Anterior cingulate cortex (tissue), 58 donors: ENCODE measurements around the gene ESPL1.
"Not testable (repeated sequence)": the region's sequence is repeated elsewhere in the genome, so short reads cannot be mapped to it uniquely, and the experiment has no call there.

Source experiments
- DNase-seq, 58 donors: peaks; one replicate each; lab custom pipeline; 2025; lab: John Stamatoyannopoulos, UW

ESPL1 gene

GRCh38 chr12:53330671-53331070, 62.6 kb downstream of the ESPL1 start:
- DNase-seq, result no peak

GRCh38 chr12:53332339-53332738, 64.2 kb downstream of the ESPL1 start:
- DNase-seq, result not testable (repeated sequence)

GRCh38 chr12:53332744-53333143, 64.6 kb downstream of the ESPL1 start:
- no peak for DNase-seq

- DNase-seq, result no peak
Measured at GRCh38 chr12:53333289-53333688, 65.2 kb downstream of the ESPL1 start.

- DNase-seq, result no peak
Measured at GRCh38 chr12:53333845-53334244, 65.7 kb downstream of the ESPL1 start.

GRCh38 chr12:53334822-53335221, 66.7 kb downstream of the ESPL1 start:
- DNase-seq, result no peak

- DNase-seq, result no peak
Measured at GRCh38 chr12:53336181-53336681, 68.1 kb downstream of the ESPL1 start, which contains the start of gene SP7. TSS of gene SP7 (minus strand) at chr12:53336354. CDS start at chr12:53335646, 708 bp downstream.

GRCh38 chr12:53338017-53338416, 69.9 kb downstream of the ESPL1 start:
- no peak for DNase-seq

- no peak for DNase-seq
Measured at GRCh38 chr12:53338916-53339315, 70.8 kb downstream of the ESPL1 start.

GRCh38 chr12:53340398-53340797, 72.3 kb downstream of the ESPL1 start:
- no peak for DNase-seq
